Natural killer cell treated with Interleukin-12 subunit alpha and Interleukin-12 subunit beta and Interleukin-15 and Interleukin-18, amount 100 ng/mL, for 72 hours (primary cell): ENCODE data around the gene SULT1A1. TPM values are rescaled to one million over a fixed set of nuclear protein-coding genes. Genes with fewer than 3 reads are reported as not detected.
"Not testable (repeated sequence)": the region's sequence is repeated elsewhere in the genome, so short reads cannot be mapped to it uniquely, and the experiment has no call there.

ENCODE experiments used
- ATAC-seq, 2 donors: fragments of 150-1000 bp; cut with Tn5 transposase in 1 of 2; sonication (Bioruptor Pico), chemical (Tn5 transposase) in 1 of 2; 2 replicates each; pipeline ENCODE4 v1.10.0; 2021
- DNase-seq: peaks from one replicate; pipeline ENCODE4 v3.0.0; 2022; ENCODE audit warnings: low spot score
- H3K27ac Mint-ChIP-seq, 2 donors: 1 replicate in 1 of 2; 2 replicates in 1 of 2; pipeline ENCODE4 v1.8.0; 2022; ENCODE audit warnings: mixed read lengths in 2 of 2, mild to moderate bottlenecking in 1 of 2, moderate library complexity in 1 of 2
- H3K27me3 Mint-ChIP-seq, 2 donors: 1 replicate in 1 of 2; 2 replicates in 1 of 2; pipeline ENCODE4 v1.8.0; 2022; ENCODE audit warnings: mixed read lengths in 2 of 2
- H3K36me3 Mint-ChIP-seq: one replicate; pipeline ENCODE4 v1.8.0; 2022; ENCODE audit warnings: mixed read lengths
- H3K4me1 Mint-ChIP-seq, 2 donors: 1 replicate in 1 of 2; 2 replicates in 1 of 2; pipeline ENCODE4 v1.8.0; 2022; ENCODE audit warnings: low read depth in 2 of 2, mixed read lengths in 2 of 2, mild to moderate bottlenecking in 1 of 2
- H3K4me3 Mint-ChIP-seq: one replicate; pipeline ENCODE4 v1.8.0; 2022; ENCODE audit warnings: mixed read lengths
- H3K9me3 Mint-ChIP-seq: 2 replicates; pipeline ENCODE4 v1.8.0; 2022; ENCODE audit warnings: mixed read lengths
- total RNA-seq, 2 donors: library from RNA; stranded (reverse); gene quantifications; one replicate each; pipeline ENCODE4 v1.2.3, GENCODE V29; 2022

SULT1A1 gene
- total RNA-seq, 2 donors from 2014 or later = 4.4 to 7.8 TPM

DNA sequence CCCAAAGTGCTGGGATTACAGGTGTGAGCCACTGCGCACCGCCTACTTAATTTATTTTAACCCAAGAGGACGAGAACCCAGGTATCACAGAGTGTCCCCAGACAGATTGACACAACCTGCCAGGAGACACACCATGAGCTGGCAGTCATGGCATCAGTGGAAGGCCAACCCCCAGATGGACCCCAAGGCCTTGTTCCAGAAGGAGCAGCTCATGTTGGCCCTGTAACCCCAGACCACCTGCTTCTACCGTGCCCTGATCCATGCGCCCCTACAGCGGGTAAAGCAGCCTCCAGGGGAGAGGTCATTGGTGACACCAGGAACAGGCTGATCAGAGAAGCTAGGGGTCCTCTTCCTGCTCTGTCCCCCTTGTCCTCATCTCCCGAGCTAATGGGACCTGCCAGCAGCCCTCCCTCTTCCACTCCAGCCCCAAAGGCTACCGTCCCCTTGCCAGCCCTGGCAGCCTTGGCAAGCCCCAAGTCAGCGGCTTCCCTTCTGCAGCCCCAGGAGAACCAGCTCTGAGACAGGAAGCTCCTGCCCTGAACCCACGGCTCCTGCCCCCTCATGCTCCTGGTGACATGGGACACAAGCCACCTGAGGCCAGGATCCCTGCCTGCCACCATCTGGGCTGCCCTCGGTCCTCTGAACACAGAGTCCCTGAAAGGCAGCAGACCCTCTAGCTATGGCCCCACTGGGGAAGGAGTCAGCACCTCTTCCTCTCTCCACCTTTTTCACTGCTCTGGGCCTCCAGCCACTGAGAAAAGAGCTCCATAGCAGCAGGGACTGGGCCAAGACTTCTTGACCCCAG is 6.3 kb downstream of the SULT1A1 start:
- no peaks in the 10 kb centered on the region for H3K9me3 Mint-ChIP-seq

GRCh38 chr16:28602529-28602928 is 7.3 kb downstream of the SULT1A1 start:
- Mint-ChIP-seq H3K9me3 (no peaks in the 10 kb centered on the region), H3K36me3 (no peaks in the 10 kb centered on the region), H3K27ac (no peak overlapping the region), H3K4me1 (no peaks in the 10 kb centered on the region), H3K4me3 (no peak overlapping the region), H3K27me3 (no peaks in the 10 kb centered on the region)
- no peak for DNase-seq
- no peak for ATAC-seq

More for the DNA sequence above, 6.3 kb downstream of the SULT1A1 start:
- no peaks in the 10 kb centered on the region for H3K36me3 Mint-ChIP-seq
- H3K4me1 Mint-ChIP-seq = no peaks in the 10 kb centered on the region
- no peaks in the 10 kb centered on the region for H3K27me3 Mint-ChIP-seq
- H3K4me3 Mint-ChIP-seq = no peak overlapping the region
- no peak for ATAC-seq
- H3K27ac Mint-ChIP-seq = no peak overlapping the region
- DNase-seq = no peak

DNA sequence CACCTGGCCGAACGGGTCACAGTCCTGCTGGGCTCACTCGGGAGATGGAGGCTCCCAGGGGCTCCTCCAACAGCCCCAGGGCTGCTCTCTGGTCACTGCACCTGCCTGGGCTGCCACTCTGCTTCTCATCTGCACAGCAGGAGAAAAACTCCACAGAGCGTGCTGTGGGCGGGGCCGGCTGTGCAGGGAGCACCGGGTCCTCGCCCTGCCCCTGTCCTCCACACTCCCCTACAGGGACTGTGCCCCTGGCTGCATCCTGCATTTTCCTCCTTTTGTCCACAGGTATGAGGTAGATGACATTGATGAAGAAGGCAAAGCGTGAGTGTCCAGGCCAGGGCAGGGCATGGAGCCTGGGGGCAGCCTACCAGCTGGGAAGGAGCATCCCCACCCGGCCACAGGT is 7.8 kb downstream of the SULT1A1 start:
- not testable (repeated sequence) for DNase-seq, H3K27me3 Mint-ChIP-seq, H3K4me3 Mint-ChIP-seq, H3K27ac Mint-ChIP-seq, H3K4me1 Mint-ChIP-seq, H3K36me3 Mint-ChIP-seq, ATAC-seq, H3K9me3 Mint-ChIP-seq

GRCh38 chr16:28601589-28601988 is 8.3 kb downstream of the SULT1A1 start:
- H3K4me3 Mint-ChIP-seq, H3K9me3 Mint-ChIP-seq, H3K4me1 Mint-ChIP-seq: not testable (repeated sequence)

GRCh38 chr16:28600965-28601364 is 8.9 kb downstream of the SULT1A1 start:
- H3K9me3 Mint-ChIP-seq, H3K27ac Mint-ChIP-seq, DNase-seq, H3K4me1 Mint-ChIP-seq, H3K4me3 Mint-ChIP-seq, H3K36me3 Mint-ChIP-seq, H3K27me3 Mint-ChIP-seq, ATAC-seq: not testable (repeated sequence)

More at GRCh38 chr16:28601589-28601988, 8.3 kb downstream of the SULT1A1 start:
- not testable (repeated sequence) for H3K27me3 Mint-ChIP-seq, ATAC-seq, DNase-seq, H3K36me3 Mint-ChIP-seq, H3K27ac Mint-ChIP-seq

DNA sequence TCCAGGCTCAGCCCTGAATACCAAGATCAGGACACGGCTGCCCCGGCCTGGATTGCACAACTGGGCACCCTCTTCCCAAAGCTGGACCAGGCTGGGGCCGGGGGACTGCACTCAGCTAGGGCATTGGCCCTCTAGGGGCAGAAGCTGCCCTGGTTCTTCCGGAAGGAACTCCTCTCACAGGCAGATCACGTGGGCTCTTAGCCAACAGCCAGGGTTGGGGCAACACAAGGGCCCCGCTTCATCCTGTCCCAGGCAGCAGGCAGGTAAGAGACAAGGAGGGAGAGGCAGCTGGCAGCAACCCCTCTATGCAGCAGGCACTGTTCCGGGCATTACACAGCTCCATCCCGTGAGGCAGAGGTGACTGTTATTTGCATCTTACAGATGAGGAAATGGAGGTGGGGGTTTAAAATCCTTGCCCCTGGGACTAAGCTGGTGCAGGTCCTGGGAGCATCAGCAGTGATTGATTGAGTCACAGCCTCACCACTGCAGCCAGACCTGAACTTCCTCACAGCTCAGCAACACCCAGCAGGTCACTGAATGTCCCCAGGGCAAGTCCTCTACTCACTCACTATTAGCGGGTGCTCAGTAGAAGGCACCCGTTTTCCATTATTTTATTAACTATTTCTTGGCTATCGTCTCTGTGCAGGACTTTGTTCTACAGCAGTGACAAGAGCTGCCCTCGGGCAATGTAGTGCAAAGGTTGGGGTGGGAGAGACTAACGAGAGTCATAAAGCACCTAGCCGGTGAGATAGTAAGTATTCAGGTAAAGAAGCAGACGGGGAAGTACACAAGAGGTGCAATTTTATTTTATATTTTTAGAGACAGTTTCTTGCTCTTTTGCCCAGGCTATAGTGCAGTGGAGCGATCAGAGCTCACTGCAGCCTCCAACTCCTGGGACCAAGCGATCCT is 10.2 kb downstream of the SULT1A1 start:
- not testable (repeated sequence) for H3K4me1 Mint-ChIP-seq, H3K36me3 Mint-ChIP-seq, H3K27me3 Mint-ChIP-seq, H3K9me3 Mint-ChIP-seq, H3K4me3 Mint-ChIP-seq, H3K27ac Mint-ChIP-seq, DNase-seq
- peak; percentile 67 to 90 for ATAC-seq

DNA sequence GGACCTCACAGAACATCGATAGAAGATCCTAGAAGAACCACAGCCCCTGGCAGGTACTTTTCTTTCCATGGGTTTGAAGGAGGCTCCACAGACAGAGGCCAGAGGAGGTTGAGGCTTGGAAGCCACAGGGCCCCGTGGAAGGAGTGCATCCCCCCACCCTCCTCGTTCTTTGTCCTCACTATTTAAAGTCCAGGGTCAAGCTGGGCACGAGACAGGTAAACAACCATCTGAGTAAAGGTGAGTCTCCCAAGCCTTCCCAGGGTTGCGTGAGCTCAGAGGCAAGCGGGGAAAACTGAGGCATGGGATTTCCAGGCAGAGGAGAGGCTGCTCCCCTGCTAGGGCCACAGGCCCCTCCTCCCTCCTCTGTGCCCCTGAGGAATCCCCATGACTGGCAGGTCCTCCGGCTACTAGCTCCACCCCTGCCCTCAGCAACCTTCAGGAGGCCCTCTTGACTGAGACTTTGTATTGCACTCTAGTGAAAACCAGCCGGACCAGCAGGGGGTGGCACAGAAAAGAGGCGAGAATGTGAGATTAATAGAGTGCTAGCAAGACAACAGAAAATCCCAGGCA is 12.1 kb downstream of the SULT1A1 start:
- Mint-ChIP-seq H3K27ac (no peak overlapping the region), H3K36me3 (no peaks in the 10 kb centered on the region)
- ATAC-seq = no peak

DNA sequence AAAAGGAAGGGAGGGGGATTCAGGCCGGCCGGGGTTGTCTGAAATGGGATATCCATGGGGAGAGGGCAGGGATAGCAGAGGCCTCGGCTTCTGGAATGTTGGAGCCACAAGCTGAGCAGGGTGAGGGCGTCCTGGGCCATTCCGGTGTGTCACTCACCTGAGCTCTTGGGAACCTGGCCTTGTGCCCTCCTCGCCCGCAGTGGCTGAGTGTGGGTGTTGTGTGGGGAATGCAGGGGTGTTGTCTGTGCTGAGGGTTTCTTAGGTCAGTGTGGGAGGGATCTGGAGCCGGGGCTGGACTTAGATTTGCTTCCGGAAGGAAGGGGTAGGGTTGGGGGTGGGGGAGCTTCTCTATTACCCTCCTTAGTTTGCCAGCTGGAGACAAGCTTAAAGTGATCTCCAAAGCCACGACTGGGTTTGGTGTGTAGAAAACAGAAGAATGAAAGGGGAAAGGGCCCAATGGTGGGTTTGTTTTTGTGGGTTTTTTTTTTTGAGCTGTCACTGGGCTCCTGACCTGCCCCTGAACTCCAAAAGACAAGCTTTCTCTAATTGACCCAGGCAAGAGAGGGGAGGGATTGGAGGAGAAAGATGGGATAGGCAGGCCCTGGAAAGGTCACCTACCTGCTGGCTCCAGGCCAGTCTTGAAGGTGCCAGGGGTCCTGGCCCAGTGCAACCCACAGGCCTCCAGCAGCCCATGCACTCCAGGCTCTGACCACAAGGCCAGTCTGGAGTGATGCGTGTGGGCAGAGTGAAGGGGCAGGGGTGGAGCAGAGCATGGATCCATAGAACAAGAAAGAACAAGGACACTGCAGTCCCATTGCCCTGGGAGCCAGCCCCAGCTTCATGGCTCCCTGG is 12.8 kb downstream of the SULT1A1 start, which contains the start of gene SULT1A2:
TSS of gene SULT1A2 (minus strand) at position 211 of the 852 bp plus-strand sequence. CDS start 1,120 bp downstream, outside the sequence.
- no peaks in the 10 kb centered on the region for H3K9me3 Mint-ChIP-seq
- H3K36me3 Mint-ChIP-seq = no peaks in the 10 kb centered on the region
- ATAC-seq (no peak), DNase-seq (no peak)
- H3K4me1 Mint-ChIP-seq = peaks cover 0 to 8% of the 10 kb centered on the region in 2 donors
- no peak within 1 kb of the TSS for H3K4me3 Mint-ChIP-seq
- H3K27me3 Mint-ChIP-seq = no peaks in the 10 kb centered on the region
- H3K27ac Mint-ChIP-seq = no peak within 1 kb of the TSS

More for the DNA sequence above, 12.1 kb downstream of the SULT1A1 start:
- no peak for DNase-seq
- Mint-ChIP-seq H3K27me3 (no peaks in the 10 kb centered on the region), H3K4me1 (peaks cover 0 to 8% of the 10 kb centered on the region in 2 donors), H3K9me3 (no peaks in the 10 kb centered on the region), H3K4me3 (no peak overlapping the region)

GRCh38 chr16:28596115-28596630 is 13.7 kb downstream of the SULT1A1 start:
- Mint-ChIP-seq H3K4me1 (peaks cover 0 to 8% of the 10 kb centered on the region in 2 donors), H3K4me3 (no peak overlapping the region), H3K9me3 (no peaks in the 10 kb centered on the region), H3K27ac (no peak overlapping the region), H3K27me3 (no peaks in the 10 kb centered on the region), H3K36me3 (no peaks in the 10 kb centered on the region)
- DNase-seq (no peak), ATAC-seq (no peak)

GRCh38 chr16:28595451-28595850 is 14.4 kb downstream of the SULT1A1 start:
- ATAC-seq, H3K27me3 Mint-ChIP-seq, H3K4me1 Mint-ChIP-seq: not testable (repeated sequence)

DNA sequence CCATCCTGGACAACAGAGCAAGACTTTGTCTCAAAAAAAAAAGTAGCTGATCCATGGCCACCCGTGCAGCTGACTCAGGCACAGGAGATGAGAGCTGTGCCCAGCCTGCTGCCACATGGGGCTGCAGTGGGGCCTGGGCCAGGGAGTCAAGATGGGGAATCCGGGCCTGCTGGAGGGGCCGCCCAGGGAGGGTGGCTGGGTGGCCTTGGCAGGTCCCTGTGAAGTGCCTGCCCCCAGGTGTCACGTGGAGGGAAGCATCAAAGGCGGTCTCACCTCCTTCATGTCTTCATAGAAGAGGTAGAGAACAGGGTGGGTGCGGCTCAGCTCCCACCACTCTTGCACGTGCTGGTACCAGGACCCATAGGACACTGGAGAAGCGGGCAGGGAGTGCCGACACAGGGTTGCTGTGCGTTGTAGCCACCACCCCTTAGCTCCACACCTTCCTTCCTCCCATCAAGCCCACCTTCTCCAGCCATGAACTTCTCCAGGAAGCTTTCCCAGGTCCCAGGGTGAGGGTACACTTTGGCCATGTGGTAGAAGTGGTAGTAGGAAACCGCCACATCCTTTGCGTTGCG is 16.8 kb downstream of the SULT1A1 start:
- Mint-ChIP-seq H3K36me3 (no peaks in the 10 kb centered on the region), H3K27me3 (no peaks in the 10 kb centered on the region), H3K27ac (peak overlapping the region in 1 of 2 donors; percentile 47), H3K9me3 (no peaks in the 10 kb centered on the region), H3K4me1 (peaks cover 0 to 8% of the 10 kb centered on the region in 2 donors), H3K4me3 (no peak overlapping the region)
- DNase-seq = no peak
- ATAC-seq = no peak

More at GRCh38 chr16:28595451-28595850, 14.4 kb downstream of the SULT1A1 start:
- H3K9me3 Mint-ChIP-seq, H3K4me3 Mint-ChIP-seq, H3K27ac Mint-ChIP-seq, H3K36me3 Mint-ChIP-seq, DNase-seq: not testable (repeated sequence)

DNA sequence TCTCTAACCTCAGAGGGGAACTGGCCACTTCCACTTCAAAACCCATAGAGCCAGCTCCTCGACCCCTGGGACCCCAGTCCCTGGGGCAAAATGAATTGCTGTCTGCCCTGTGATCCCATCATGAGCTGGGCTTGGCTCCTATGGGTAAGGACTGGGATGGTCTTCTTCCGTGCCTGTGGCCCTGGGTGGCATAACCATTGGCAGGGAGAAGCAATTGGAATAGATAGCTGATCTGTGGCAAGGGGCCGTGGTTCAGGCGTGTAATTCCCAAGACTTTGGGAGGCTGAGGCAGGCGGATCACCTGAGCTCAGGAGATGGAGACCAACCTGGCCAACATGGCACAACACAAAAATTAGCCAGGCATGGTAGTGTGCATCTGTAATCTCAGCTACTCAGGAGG is 17.3 kb downstream of the SULT1A1 start:
- ATAC-seq (no peak), DNase-seq (no peak)
- no peak overlapping the region for H3K4me3 Mint-ChIP-seq
- no peaks in the 10 kb centered on the region for H3K36me3 Mint-ChIP-seq
- peak overlapping the region in 1 of 2 donors; percentile 37 for H3K27ac Mint-ChIP-seq
- no peaks in the 10 kb centered on the region for H3K9me3 Mint-ChIP-seq
- H3K4me1 Mint-ChIP-seq = peaks cover 0 to 8% of the 10 kb centered on the region in 2 donors
- no peaks in the 10 kb centered on the region for H3K27me3 Mint-ChIP-seq
